GM10847 (cell line): Measurements from ENCODE around the gene UNC5C.

ENCODE experiments used
- POLR2A ChIP-seq: IDR thresholded peaks from 2 replicates; pipeline ENCODE4 v1.6.1; 2011; ENCODE audit not compliant: insufficient read length; ENCODE audit errors: extremely low read depth

Gene UNC5C

GRCh38 chr4:95548738-95549245, at the start of gene UNC5C:
TSS of gene UNC5C (minus strand) at chr4:95548973.
- no peak for TF ChIP-seq POLR2A

- TF ChIP-seq POLR2A, result no peak
These were observed 47.9 kb upstream of the UNC5C start for GRCh38 chr4:95596676-95597075.

GRCh38 chr4:95594629-95595028, 45.9 kb upstream of the UNC5C start:
- TF ChIP-seq POLR2A, result no peak

GRCh38 chr4:95594013-95594412, 45.2 kb upstream of the UNC5C start:
- TF ChIP-seq POLR2A, result no peak

- no peak for TF ChIP-seq POLR2A
These were observed 42.5 kb upstream of the UNC5C start for GRCh38 chr4:95591278-95591677.

GRCh38 chr4:95590615-95591014, 41.8 kb upstream of the UNC5C start:
- no peak for TF ChIP-seq POLR2A

GRCh38 chr4:95585016-95585695, 36.4 kb upstream of the UNC5C start:
- TF ChIP-seq POLR2A, result no peak

GRCh38 chr4:95580226-95580625, 31.5 kb upstream of the UNC5C start:
- no peak for TF ChIP-seq POLR2A

- no peak for TF ChIP-seq POLR2A
These were observed 23.7 kb upstream of the UNC5C start for GRCh38 chr4:95572304-95572991.

GRCh38 chr4:95571577-95571976, 22.8 kb upstream of the UNC5C start:
- TF ChIP-seq POLR2A, result no peak

- TF ChIP-seq POLR2A, result no peak
These were observed 15.0 kb upstream of the UNC5C start for GRCh38 chr4:95563638-95564337.

GRCh38 chr4:95560774-95561173, 12.0 kb upstream of the UNC5C start:
- no peak for TF ChIP-seq POLR2A

- no peak for TF ChIP-seq POLR2A
These were observed 7.6 kb upstream of the UNC5C start for GRCh38 chr4:95556207-95556859.

GRCh38 chr4:95552942-95553550, 4.3 kb upstream of the UNC5C start:
- TF ChIP-seq POLR2A, result no peak

GRCh38 chr4:95551653-95552052, 2.9 kb upstream of the UNC5C start:
- no peak for TF ChIP-seq POLR2A
